Ishikawa (cell line): ENCODE data around the gene GRK5.

Source experiments
- CREB1 ChIP-seq: IDR thresholded peaks from 2 replicates; pipeline ENCODE4 v1.6.1; 2012; ENCODE audit warnings: low read depth
- EP300 ChIP-seq: IDR thresholded peaks from 2 replicates; pipeline ENCODE4 v1.6.1; 2012; ENCODE audit warnings: borderline replicate concordance
- FOXM1 ChIP-seq: IDR thresholded peaks from 2 replicates; pipeline ENCODE4 v1.6.1; 2012; ENCODE audit warnings: low read depth, borderline replicate concordance
- NFIC ChIP-seq: IDR thresholded peaks from 2 replicates; pipeline ENCODE4 v1.6.1; 2012
- RAD21 ChIP-seq: IDR thresholded peaks from 2 replicates; pipeline ENCODE4 v1.6.1; 2012; ENCODE audit warnings: low read depth
- TEAD4 ChIP-seq: IDR thresholded peaks from 2 replicates; pipeline ENCODE4 v1.6.1; 2012
- YY1 ChIP-seq: IDR thresholded peaks from 2 replicates; pipeline ENCODE4 v1.6.1; 2012; ENCODE audit warnings: low read depth
- TF ChIP-seq, protein P1 (sequence below): IDR thresholded peaks from 2 replicates; pipeline ENCODE4 v1.6.1; 2012
- TF ChIP-seq, protein P2 (sequence below): IDR thresholded peaks from 2 replicates; pipeline ENCODE4 v1.6.1; 2012

- TF ChIP-seq YY1: no peak
- TF ChIP-seq NFIC: no peak
- TF ChIP-seq, protein P1, sequence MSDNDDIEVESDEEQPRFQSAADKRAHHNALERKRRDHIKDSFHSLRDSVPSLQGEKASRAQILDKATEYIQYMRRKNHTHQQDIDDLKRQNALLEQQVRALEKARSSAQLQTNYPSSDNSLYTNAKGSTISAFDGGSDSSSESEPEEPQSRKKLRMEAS: no peak
- TF ChIP-seq, protein P2, sequence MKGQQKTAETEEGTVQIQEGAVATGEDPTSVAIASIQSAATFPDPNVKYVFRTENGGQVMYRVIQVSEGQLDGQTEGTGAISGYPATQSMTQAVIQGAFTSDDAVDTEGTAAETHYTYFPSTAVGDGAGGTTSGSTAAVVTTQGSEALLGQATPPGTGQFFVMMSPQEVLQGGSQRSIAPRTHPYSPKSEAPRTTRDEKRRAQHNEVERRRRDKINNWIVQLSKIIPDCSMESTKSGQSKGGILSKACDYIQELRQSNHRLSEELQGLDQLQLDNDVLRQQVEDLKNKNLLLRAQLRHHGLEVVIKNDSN: no peak
- TF ChIP-seq FOXM1: no peak
- TF ChIP-seq TEAD4: no peak
- TF ChIP-seq EP300: no peak
- TF ChIP-seq RAD21: no peak
- no peak for TF ChIP-seq CREB1
These were observed 154.8 kb downstream of the GRK5 start for GRCh38 chr10:119362122-119362521.
